Subcutaneous adipose tissue (tissue), 4 donors: ENCODE measurements around the gene GRHL1. TPM values are rescaled to one million over a fixed set of nuclear protein-coding genes. Genes with fewer than 3 reads are reported as not detected.

Experiments used
- total RNA-seq, 4 donors: library from RNA; depleted of rRNA; stranded (reverse); fragments of >200 nt; gene quantifications; one replicate each; pipeline ENCODE4 v1.1.0, GENCODE V29; 2016
- TF ChIP-seq, protein P1 (sequence below): fragments of 450-650 bp; IDR thresholded peaks from one replicate; pipeline ENCODE4 v1.5.1; 2016; ENCODE audit warnings: low read depth, mild to moderate bottlenecking, control low read depth, antibody characterized with exemption, moderate library complexity

GRHL1 gene
- total RNA-seq, 4 donors from 2014 or later = 0.88 to 7.2 (median 2.8) TPM

DNA sequence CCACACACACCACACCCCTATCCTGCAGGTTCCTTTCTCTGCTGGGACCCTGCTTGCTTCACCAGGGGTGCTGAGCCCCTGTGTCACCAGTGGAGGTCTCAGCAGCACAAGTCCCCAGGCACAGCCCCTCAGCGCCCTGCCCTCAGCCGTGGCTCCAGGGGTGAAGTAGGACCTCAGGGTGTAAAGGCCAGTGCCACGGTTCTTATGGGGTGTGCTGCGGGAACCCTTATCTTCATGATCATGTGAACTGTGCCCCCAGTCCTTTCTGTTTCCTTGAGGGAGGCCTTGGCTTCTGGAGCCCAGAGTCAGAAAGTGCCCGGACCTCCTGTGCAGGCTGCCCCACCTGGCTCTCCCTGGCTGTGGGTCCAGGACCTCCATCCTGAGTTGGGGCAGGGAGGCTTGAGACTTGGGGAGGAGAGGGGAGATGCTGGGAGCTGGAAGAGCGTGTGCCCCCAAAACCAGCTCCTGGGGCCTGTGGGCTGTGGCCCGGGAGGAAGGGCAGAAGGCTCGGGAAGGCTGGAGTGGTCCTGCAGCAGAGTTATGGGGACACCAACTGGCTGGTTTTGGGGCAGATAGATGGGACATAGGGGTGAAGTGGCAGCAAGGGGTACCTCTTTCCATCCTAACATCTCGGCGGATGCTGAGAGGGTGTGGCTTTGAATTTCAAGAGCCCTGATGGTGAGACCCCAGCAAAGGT, 71.6 kb downstream of the GRHL1 start:
- TF ChIP-seq, protein P1, sequence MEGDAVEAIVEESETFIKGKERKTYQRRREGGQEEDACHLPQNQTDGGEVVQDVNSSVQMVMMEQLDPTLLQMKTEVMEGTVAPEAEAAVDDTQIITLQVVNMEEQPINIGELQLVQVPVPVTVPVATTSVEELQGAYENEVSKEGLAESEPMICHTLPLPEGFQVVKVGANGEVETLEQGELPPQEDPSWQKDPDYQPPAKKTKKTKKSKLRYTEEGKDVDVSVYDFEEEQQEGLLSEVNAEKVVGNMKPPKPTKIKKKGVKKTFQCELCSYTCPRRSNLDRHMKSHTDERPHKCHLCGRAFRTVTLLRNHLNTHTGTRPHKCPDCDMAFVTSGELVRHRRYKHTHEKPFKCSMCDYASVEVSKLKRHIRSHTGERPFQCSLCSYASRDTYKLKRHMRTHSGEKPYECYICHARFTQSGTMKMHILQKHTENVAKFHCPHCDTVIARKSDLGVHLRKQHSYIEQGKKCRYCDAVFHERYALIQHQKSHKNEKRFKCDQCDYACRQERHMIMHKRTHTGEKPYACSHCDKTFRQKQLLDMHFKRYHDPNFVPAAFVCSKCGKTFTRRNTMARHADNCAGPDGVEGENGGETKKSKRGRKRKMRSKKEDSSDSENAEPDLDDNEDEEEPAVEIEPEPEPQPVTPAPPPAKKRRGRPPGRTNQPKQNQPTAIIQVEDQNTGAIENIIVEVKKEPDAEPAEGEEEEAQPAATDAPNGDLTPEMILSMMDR = no peak

GRCh38 chr2:10026940-10027569, 75.6 kb downstream of the GRHL1 start:
- TF ChIP-seq, protein P1 = no peak

GRCh38 chr2:10027660-10028330, 76.3 kb downstream of the GRHL1 start:
- TF ChIP-seq, protein P1 = no peak

DNA sequence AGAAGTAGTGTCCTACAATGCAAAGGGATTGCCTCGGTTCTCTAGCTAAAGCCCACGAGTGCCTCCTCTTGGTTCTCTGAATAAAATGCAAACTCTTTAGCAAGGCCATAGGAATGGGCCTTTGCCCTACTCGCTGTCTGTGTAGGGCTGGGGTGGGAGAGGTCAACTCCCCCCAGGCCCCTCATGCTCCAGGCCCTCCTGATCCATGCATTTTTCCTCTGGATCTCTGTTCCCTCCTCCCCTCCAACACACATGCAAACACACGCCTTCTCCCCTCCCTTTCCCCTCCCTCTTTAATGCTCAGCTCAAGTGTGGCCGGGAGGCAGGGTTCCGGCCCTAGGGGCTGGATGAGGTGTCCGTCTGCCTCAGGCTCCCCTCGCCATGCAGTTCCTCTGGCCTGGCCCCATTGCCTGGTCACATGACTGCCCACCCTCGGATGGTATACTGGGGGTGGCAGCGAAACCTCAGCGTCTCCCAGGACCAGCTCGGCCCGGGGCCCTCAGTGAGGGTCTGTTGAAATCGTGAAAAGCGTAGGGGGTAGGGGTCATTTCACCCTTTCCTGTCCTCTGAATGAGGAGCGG, 77.0 kb downstream of the GRHL1 start:
- TF ChIP-seq, protein P1 = no peak

DNA sequence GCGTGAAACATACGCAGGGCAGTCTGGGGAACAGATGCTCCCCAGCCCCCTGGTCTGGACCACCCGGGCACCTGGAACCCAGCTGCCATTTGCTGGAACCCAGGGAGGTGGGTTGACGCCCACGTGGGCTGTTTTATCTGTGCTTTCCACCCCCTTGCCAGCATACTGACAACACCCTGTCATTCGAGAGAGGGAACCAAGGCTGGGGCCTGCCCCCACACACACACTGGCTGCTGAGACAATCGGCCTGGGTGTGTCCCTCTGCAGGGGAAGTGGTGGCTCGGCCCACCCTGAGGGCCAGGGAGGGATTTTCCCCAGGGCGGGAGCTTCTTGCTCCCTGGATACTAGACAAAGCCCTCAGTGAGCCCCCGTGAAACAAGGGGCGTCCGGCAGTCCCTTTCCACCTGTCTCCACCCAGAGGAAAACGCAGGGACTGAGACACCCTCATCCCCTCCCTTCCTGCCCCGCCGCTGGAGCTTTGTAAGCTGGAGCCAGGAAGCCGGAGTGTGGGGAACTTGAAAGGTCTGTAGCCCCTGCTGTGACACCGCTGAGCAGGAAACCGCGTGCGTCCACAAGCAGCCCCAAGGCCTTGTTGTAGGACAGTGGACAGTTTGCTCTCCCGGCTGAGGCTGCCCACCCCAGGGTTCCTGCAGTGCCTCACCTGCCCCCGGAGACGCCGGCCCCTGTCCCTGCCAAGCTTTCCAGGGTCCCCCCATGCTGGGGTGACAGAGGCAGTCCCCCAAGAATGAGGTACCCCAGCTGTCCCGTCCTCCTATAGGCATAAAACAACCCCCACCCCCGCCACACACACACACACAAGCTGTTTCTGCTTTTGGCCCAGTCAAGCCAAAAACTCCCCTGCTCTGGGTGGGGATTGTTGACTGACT, 77.7 kb downstream of the GRHL1 start:
- TF ChIP-seq, protein P1 = no peak

- TF ChIP-seq, protein P1 = no peak
Observed at GRCh38 chr2:10029875-10030223, 78.4 kb downstream of the GRHL1 start.
